ENCODE measurements around the gene CASZ1. TPM values are rescaled to one million over a fixed set of nuclear protein-coding genes. Genes with fewer than 3 reads are reported as not detected.

CASZ1 gene
- polyA plus RNA-seq, 3 donors = 0.30 to 3.7 (median 0.50) TPM

- intact Hi-C loops (cut with micrococcal nuclease) = no loop called here
- Mint-ChIP-seq H3K4me3 (no peak overlapping the region), H3K27me3 (ENCODE audit: low read depth in 3 of 3) (peaks cover 2 to 10% (median 5%) of the 10 kb centered on the region in 3 donors), H3K27ac (no peak overlapping the region), H3K36me3 (no peaks in the 10 kb centered on the region), H3K4me1 (peaks cover 23% of the 10 kb centered on the region), H3K9me3 (no peaks in the 10 kb centered on the region)
- H3K4me3 ChIP-seq (replicated peaks in 1 of 3; ENCODE audit: low read depth in 2 of 3, low read length in 3 of 3) = no peak overlapping the region
- peaks cover 10 to 12% of the 10 kb centered on the region in 2 donors for H3K4me1 ChIP-seq (ENCODE audit: control insufficient read depth in 1 of 2, insufficient read depth in 2 of 2, low read length in 2 of 2)
- no peak overlapping the region for H3K27ac ChIP-seq (ENCODE audit: low read depth in 1 of 2, low read length in 2 of 2)
- DNase-seq = no peak
- H2AFZ ChIP-seq (ENCODE audit: insufficient read depth, low read depth, low read length, poor library complexity, severe bottlenecking) = no peak overlapping the region
- WGBS (ENCODE audit: insufficient coverage) = 92% methylated on average over 7 of the region's 11 CpGs
- H4K20me1 ChIP-seq (ENCODE audit: insufficient read depth, low read length) = no peaks in the 10 kb centered on the region
- H3K79me2 ChIP-seq (ENCODE audit: insufficient read depth, low read length) = no peaks in the 10 kb centered on the region
- H3K27me3 ChIP-seq (ENCODE audit: control insufficient read depth in 2 of 2, insufficient read depth in 2 of 2, low read length in 2 of 2) = no peaks in the 10 kb centered on the region
- no peak for TF ChIP-seq CTCF (IDR thresholded peaks at IDR 0.05)
- no peaks in the 10 kb centered on the region for H3K9me3 ChIP-seq (replicated peaks in 1 of 2; ENCODE audit: control insufficient read depth in 1 of 2, insufficient read depth in 1 of 2, low read length in 2 of 2)
- H3K9ac ChIP-seq (ENCODE audit: insufficient read depth, low read length, poor library complexity, severe bottlenecking) = no peak overlapping the region
- H3K4me2 ChIP-seq (replicated peaks; ENCODE audit: extremely low read depth, low read length, poor library complexity, severe bottlenecking) = no peak overlapping the region
- H3K36me3 ChIP-seq (replicated peaks in 1 of 2; ENCODE audit: control insufficient read depth in 1 of 2, insufficient read depth in 2 of 2, low read length in 2 of 2) = no peaks in the 10 kb centered on the region
These were observed 110.5 kb downstream of the CASZ1 start for GRCh38 chr1:10685808-10686403.

GRCh38 chr1:10685196-10685807, 111.1 kb downstream of the CASZ1 start:
- H3K9me3 Mint-ChIP-seq = no peaks in the 10 kb centered on the region
- Histone ChIP-seq H3K9ac (ENCODE audit: insufficient read depth, low read length, poor library complexity, severe bottlenecking) (no peak overlapping the region), H4K20me1 (ENCODE audit: insufficient read depth, low read length) (no peaks in the 10 kb centered on the region), H3K27ac (ENCODE audit: low read depth in 1 of 2, low read length in 2 of 2) (no peak overlapping the region), H3K36me3 (replicated peaks in 1 of 2; ENCODE audit: control insufficient read depth in 1 of 2, insufficient read depth in 2 of 2, low read length in 2 of 2) (no peaks in the 10 kb centered on the region), H3K27me3 (ENCODE audit: control insufficient read depth in 2 of 2, insufficient read depth in 2 of 2, low read length in 2 of 2) (no peaks in the 10 kb centered on the region), H3K4me1 (ENCODE audit: control insufficient read depth in 1 of 2, insufficient read depth in 2 of 2, low read length in 2 of 2) (peaks cover 10 to 12% of the 10 kb centered on the region in 2 donors), H3K4me2 (replicated peaks; ENCODE audit: extremely low read depth, low read length, poor library complexity, severe bottlenecking) (no peak overlapping the region), H2AFZ (ENCODE audit: insufficient read depth, low read depth, low read length, poor library complexity, severe bottlenecking) (no peak overlapping the region), H3K4me3 (replicated peaks in 1 of 3; ENCODE audit: low read depth in 2 of 3, low read length in 3 of 3) (no peak overlapping the region), H3K9me3 (replicated peaks in 1 of 2; ENCODE audit: control insufficient read depth in 1 of 2, insufficient read depth in 1 of 2, low read length in 2 of 2) (no peaks in the 10 kb centered on the region), H3K79me2 (ENCODE audit: insufficient read depth, low read length) (no peaks in the 10 kb centered on the region)
- intact Hi-C loops (cut with micrococcal nuclease) = no loop called here
- peaks cover 23% of the 10 kb centered on the region for H3K4me1 Mint-ChIP-seq
- no peak for TF ChIP-seq CTCF (IDR thresholded peaks at IDR 0.05)
- H3K27ac Mint-ChIP-seq = peak overlapping the region in 1 of 7 donors; percentile 19
- H3K27me3 Mint-ChIP-seq (ENCODE audit: low read depth in 3 of 3) = peaks cover 2 to 10% (median 5%) of the 10 kb centered on the region in 3 donors
- no peak for DNase-seq
- 83% methylated on average over 7 of the region's 15 CpGs for WGBS (ENCODE audit: insufficient coverage)
- no peaks in the 10 kb centered on the region for H3K36me3 Mint-ChIP-seq
- no peak overlapping the region for H3K4me3 Mint-ChIP-seq

Measured in CD14-positive monocyte (primary cell).